ENCODE data around the gene LINGO4. TPM values are rescaled to one million over a fixed set of nuclear protein-coding genes. Genes with fewer than 3 reads are reported as not detected.
A peak's percentile ranks its signal among the peaks of the same experiment; 100 is the strongest.

The LINGO4 gene
- total RNA-seq, 1 experiment from 2014 or later = not detected

- no peaks in the 10 kb centered on the region for H3K79me2 ChIP-seq (ENCODE audit: low read depth)
- no peak overlapping the region for H3K27ac ChIP-seq
- ChIA-PET POLR2A (ENCODE audit: unreplicated experiment) (no interaction called here), CTCF (no interaction called here)
- no TSS peak for BruUV-seq (replicated peaks)
- DNase-seq = peak in 1 of 2 experiments; percentile 53
- no peak overlapping the region for H3K4me2 ChIP-seq
- TF ChIP-seq CTCF (conservative IDR thresholded peaks at IDR 0.05) (no peak), EZH2 (IDR thresholded peaks at IDR 0.05; ENCODE audit: low read depth) (no peak)
- H3K9me3 ChIP-seq (ENCODE audit: insufficient read depth, low read depth) = no peaks in the 10 kb centered on the region
- intact Hi-C loops (cut with micrococcal nuclease; ENCODE audit: unreplicated experiment) = loop anchor here (2.0 kb wide), 1 partner anchor 86 kb away; no protein-coding TSS in a partner anchor
- no peaks in the 10 kb centered on the region for H3K9me2 ChIP-seq (ENCODE audit: insufficient read depth)
- H3K4me1 ChIP-seq (replicated peaks; ENCODE audit: insufficient read depth) = peaks cover 38% of the 10 kb centered on the region
- no peaks in the 10 kb centered on the region for H3F3A ChIP-seq (ENCODE audit: insufficient read depth, low read depth)
- no peak overlapping the region for H3K4me3 ChIP-seq
- H3K27me3 ChIP-seq (ENCODE audit: insufficient read depth, low read depth) = no peaks in the 10 kb centered on the region
- no peaks in the 10 kb centered on the region for H4K20me1 ChIP-seq (ENCODE audit: insufficient read depth)
- H2AFZ ChIP-seq = no peak overlapping the region
- H3K36me3 ChIP-seq (ENCODE audit: low read depth) = no peaks in the 10 kb centered on the region
Measured at GRCh38 chr1:151828921-151829320, 23.7 kb upstream of the LINGO4 start.

DNA sequence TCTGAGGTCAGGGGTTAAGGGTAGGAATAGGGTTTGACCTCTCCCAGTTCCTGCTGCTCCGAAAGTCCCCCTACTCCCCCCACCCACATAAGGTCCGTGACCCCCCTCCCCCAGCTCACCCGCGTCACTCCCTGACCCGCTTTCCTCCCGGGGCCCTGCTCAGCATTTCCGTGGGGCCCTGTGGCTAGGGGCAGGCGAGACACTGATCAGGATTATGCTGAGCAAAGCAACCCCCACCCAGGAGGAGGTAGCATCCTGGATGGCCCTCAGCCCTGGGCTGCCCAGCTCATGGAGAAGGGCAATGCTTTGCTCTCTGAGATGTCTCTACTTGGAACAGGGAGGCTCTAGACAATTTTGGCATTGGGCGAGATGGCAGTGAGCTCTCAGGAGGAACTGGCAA lies 22.6 kb upstream of the LINGO4 start:
- ChIA-PET CTCF (no interaction called here), POLR2A (ENCODE audit: unreplicated experiment) (no interaction called here)
- BruUV-seq (replicated peaks) = no TSS peak
- no peak overlapping the region for H3K27ac ChIP-seq
- no peaks in the 10 kb centered on the region for H3K79me2 ChIP-seq (ENCODE audit: low read depth)
- H3K9me3 ChIP-seq (ENCODE audit: insufficient read depth, low read depth) = no peaks in the 10 kb centered on the region
- H2AFZ ChIP-seq = no peak overlapping the region
- H3K4me2 ChIP-seq = no peak overlapping the region
- no peaks in the 10 kb centered on the region for H3K9me2 ChIP-seq (ENCODE audit: insufficient read depth)
- no peak for DNase-seq
- TF ChIP-seq CTCF (conservative IDR thresholded peaks at IDR 0.05) = no peak
- TF ChIP-seq EZH2 (IDR thresholded peaks at IDR 0.05; ENCODE audit: low read depth) = no peak
- H4K20me1 ChIP-seq (ENCODE audit: insufficient read depth) = no peaks in the 10 kb centered on the region
- intact Hi-C loops (cut with micrococcal nuclease; ENCODE audit: unreplicated experiment) = loop anchor here (2.0 kb wide), 1 partner anchor 85 kb away; no protein-coding TSS in a partner anchor
- no peaks in the 10 kb centered on the region for H3K27me3 ChIP-seq (ENCODE audit: insufficient read depth, low read depth)
- H3K4me1 ChIP-seq (replicated peaks; ENCODE audit: insufficient read depth) = peaks cover 37% of the 10 kb centered on the region
- no peaks in the 10 kb centered on the region for H3K36me3 ChIP-seq (ENCODE audit: low read depth)
- H3F3A ChIP-seq (ENCODE audit: insufficient read depth, low read depth) = no peaks in the 10 kb centered on the region
- H3K4me3 ChIP-seq = no peak overlapping the region

DNA sequence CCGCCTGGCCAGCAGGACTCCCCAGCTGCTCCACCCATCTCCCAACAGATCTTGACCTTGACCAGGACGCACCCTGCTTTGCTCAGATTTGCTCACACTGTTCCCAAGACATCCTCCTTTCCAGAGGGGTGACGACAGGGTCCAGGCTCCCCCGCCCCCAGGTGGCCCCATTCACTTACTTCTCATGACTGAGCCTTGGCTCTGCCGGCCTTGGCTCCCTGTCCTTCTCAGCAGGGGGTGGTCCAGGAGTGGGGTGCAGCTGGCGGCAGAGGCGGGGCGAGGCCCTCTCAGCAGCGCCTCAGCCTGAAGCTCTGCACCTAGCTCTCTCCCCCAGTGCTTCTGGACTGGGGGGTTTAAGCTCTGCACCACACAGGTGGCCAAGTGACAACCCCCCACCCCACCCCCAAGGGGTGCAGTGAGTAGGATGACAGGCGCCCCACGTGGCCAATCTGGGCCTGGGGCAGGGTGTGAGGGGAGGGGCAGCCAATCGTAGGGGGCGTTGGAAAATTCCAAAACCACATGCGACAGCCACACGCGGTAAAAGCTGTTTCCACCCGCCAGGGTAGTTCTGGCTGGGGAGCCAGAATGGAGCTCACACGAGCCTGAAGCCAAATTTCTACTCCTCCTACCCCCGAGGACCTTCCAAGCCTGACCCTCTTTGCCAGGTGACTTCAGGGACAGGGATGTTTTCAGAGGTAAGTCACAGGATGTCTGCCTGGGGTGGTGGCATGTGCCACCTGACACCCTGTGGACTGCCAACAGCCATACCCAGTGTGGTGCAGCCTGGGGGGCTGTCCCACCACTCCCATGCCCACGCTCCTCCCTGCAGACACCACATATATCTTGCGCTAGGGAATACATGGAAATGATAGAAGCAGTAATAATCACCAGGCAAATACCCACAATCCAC lies 20.8 kb upstream of the LINGO4 start:
- no peaks in the 10 kb centered on the region for H3F3A ChIP-seq (ENCODE audit: insufficient read depth, low read depth)
- H3K9me3 ChIP-seq (ENCODE audit: insufficient read depth, low read depth) = no peaks in the 10 kb centered on the region
- no peak overlapping the region for H2AFZ ChIP-seq
- H3K9me2 ChIP-seq (ENCODE audit: insufficient read depth) = no peaks in the 10 kb centered on the region
- ChIA-PET POLR2A (ENCODE audit: unreplicated experiment) (interaction anchor here (0.6 kb wide), 1 partner anchor 23 kb away, joined by 3 read pairs; no protein-coding TSS in a partner anchor), CTCF (interaction anchor here (0.6 kb wide), 1 partner anchor 575 kb away, joined by 20 read pairs; no protein-coding TSS in a partner anchor)
- DNase-seq = no peak
- H3K4me3 ChIP-seq = no peak overlapping the region
- H4K20me1 ChIP-seq (ENCODE audit: insufficient read depth) = no peaks in the 10 kb centered on the region
- intact Hi-C loops (cut with micrococcal nuclease; ENCODE audit: unreplicated experiment) = no loop called here
- no peak overlapping the region for H3K27ac ChIP-seq
- BruUV-seq (replicated peaks) = no TSS peak
- no peaks in the 10 kb centered on the region for H3K27me3 ChIP-seq (ENCODE audit: insufficient read depth, low read depth)
- TF ChIP-seq CTCF (conservative IDR thresholded peaks at IDR 0.05) = no peak
- TF ChIP-seq EZH2 (IDR thresholded peaks at IDR 0.05; ENCODE audit: low read depth) = no peak
- no peaks in the 10 kb centered on the region for H3K79me2 ChIP-seq (ENCODE audit: low read depth)
- no peaks in the 10 kb centered on the region for H3K36me3 ChIP-seq (ENCODE audit: low read depth)
- peaks cover 32% of the 10 kb centered on the region for H3K4me1 ChIP-seq (replicated peaks; ENCODE audit: insufficient read depth)
- no peak overlapping the region for H3K4me2 ChIP-seq
